Mucosa of descending colon (tissue), 3 donors: ENCODE data around the gene TNRC18. TPM values are rescaled to one million over a fixed set of nuclear protein-coding genes. Genes with fewer than 3 reads are reported as not detected.

Experiments used
- ATAC-seq: fragments of 200-7000 bp; cut with Tn5 transposase; one replicate; pipeline ENCODE4 v1.9.1; 2020; ENCODE audit warnings: mild to moderate bottlenecking, moderate library complexity
- DNase-seq, 3 donors: peaks; one replicate each; pipeline ENCODE4 v3.0.0-alpha.2; 2020
- H3K36me3 ChIP-seq: fragments of 200-600 bp; one replicate; pipeline ENCODE4 v1.8.0; 2021; ENCODE audit warnings: low read depth, mild to moderate bottlenecking
- H3K4me1 ChIP-seq: fragments of 200-600 bp; one replicate; pipeline ENCODE4 v1.8.0; 2021; ENCODE audit warnings: low read depth, mild to moderate bottlenecking
- H3K4me3 ChIP-seq: fragments of 200-600 bp; one replicate; pipeline ENCODE4 v1.8.0; 2021; ENCODE audit warnings: mild to moderate bottlenecking
- H3K9me3 ChIP-seq: fragments of 200-600 bp; one replicate; pipeline ENCODE4 v1.8.0; 2021; ENCODE audit warnings: mild to moderate bottlenecking
- intact Hi-C, 2 donors: fragments of 100-400 bp; cut with DNase I in 1 of 2; cut with micrococcal nuclease in 1 of 2; formaldehyde crosslinking; loops; one replicate each; pipeline versions ENCODE4 v1.11.0 to v1.11.1; 2022; cut with DNase I, micrococcal nuclease
- total RNA-seq, 3 donors: library from RNA; stranded (reverse); fragmentation: NEBNext Ultra II Directional in 2 of 3; extraction: Animal tissue kit (Norgen Biotek cat#: 25700) in 2 of 3; gene quantifications; one replicate each; pipeline versions ENCODE4 v1.2.1 to v1.2.4, GENCODE V29; 2021 to 2023
- TF ChIP-seq, protein P1 (sequence below): fragments of 200-600 bp; IDR thresholded peaks from one replicate; pipeline ENCODE4 v1.8.0; 2022; ENCODE audit warnings: antibody characterized with exemption, mild to moderate bottlenecking
- donor health status: DM: no; HTN: no; CAD: no; lungs with moderate emphysema.
- donor health status: DM: no; HTN: no; CAD: no.
- donor health status: DM: no; HTN: yes; CAD: no.

TNRC18 gene
- total RNA-seq, 3 donors from 2014 or later: 94.0 to 170 (median 112) TPM

DNA sequence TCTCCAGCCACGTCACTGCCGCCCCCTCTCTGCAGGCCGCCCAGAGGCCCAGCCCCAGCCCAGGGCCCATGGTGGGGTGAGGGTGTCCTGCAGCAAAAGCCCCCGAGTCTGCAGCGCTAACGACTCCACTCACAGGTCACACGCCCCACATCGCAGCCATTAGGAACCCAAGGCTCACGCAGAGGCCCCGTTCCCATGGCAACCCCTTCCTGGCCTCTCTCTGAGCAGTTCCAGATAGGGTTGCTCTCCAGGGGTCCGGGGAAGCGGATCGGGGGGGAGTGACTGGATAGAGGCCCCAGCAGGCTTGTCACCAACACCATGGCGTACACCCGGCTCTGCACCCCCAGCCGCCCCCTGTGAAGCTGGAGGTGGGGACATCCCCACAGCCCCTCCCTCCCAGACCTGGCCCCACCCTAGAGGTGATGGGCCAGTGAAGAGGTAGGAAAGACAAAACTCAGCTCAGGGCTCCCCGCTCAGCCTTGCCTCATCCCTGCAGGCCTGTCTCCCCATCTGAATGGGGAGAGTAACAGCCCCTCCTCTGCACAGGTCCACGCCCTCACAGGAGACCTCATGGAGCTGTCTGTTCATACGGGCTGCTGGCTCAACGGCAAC is 41.2 kb downstream of the TNRC18 start:
- TF ChIP-seq, protein P1, sequence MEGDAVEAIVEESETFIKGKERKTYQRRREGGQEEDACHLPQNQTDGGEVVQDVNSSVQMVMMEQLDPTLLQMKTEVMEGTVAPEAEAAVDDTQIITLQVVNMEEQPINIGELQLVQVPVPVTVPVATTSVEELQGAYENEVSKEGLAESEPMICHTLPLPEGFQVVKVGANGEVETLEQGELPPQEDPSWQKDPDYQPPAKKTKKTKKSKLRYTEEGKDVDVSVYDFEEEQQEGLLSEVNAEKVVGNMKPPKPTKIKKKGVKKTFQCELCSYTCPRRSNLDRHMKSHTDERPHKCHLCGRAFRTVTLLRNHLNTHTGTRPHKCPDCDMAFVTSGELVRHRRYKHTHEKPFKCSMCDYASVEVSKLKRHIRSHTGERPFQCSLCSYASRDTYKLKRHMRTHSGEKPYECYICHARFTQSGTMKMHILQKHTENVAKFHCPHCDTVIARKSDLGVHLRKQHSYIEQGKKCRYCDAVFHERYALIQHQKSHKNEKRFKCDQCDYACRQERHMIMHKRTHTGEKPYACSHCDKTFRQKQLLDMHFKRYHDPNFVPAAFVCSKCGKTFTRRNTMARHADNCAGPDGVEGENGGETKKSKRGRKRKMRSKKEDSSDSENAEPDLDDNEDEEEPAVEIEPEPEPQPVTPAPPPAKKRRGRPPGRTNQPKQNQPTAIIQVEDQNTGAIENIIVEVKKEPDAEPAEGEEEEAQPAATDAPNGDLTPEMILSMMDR: no peak
- Histone ChIP-seq H3K36me3 (no peaks in the 10 kb centered on the region), H3K9me3 (no peaks in the 10 kb centered on the region), H3K4me3 (no peak overlapping the region), H3K4me1 (peaks cover 10% of the 10 kb centered on the region)
- intact Hi-C loops: no loop called here
- no peak for ATAC-seq
- DNase-seq: peak in 1 of 3 donors; percentile 20

DNA sequence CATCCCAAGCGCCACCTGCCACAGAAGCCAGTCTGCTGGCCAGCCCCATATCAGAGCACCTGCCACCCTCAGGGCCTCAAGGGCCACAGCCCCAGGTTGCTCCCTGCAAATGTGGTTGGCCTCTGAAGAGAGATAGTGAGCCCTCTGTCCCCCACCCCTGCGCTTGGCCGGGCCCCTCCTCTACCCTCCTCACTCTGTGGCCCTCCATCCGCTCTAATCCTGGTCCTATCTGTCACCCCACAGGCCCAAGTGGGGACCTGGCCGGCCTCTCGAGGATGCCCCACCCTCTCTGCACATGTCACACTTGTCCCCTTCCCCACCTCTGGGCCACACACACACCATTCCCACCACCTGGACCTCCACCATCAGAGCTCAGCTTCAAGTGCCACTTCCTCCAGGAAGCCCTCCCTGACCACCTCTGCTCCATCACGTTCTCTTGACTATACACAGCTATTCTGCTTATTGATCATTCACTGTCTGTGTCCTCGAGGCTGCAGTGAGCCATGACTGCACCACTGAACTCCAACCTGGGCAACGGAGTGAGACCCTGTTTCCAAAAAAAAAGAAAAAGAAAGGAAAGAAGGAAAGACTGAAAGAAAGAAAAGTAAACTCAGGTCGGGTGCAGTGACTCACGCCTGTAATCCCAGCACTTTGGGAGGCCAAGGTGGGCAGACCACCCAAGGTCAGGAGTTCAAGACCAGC is 42.4 kb downstream of the TNRC18 start:
- ATAC-seq (no peak), DNase-seq (no peak)
- intact Hi-C loops: no loop called here
- H3K4me3 ChIP-seq: no peak overlapping the region
- H3K36me3 ChIP-seq: no peaks in the 10 kb centered on the region
- TF ChIP-seq, protein P1: no peak
- H3K9me3 ChIP-seq: no peaks in the 10 kb centered on the region
- H3K4me1 ChIP-seq: peaks cover 10% of the 10 kb centered on the region

DNA sequence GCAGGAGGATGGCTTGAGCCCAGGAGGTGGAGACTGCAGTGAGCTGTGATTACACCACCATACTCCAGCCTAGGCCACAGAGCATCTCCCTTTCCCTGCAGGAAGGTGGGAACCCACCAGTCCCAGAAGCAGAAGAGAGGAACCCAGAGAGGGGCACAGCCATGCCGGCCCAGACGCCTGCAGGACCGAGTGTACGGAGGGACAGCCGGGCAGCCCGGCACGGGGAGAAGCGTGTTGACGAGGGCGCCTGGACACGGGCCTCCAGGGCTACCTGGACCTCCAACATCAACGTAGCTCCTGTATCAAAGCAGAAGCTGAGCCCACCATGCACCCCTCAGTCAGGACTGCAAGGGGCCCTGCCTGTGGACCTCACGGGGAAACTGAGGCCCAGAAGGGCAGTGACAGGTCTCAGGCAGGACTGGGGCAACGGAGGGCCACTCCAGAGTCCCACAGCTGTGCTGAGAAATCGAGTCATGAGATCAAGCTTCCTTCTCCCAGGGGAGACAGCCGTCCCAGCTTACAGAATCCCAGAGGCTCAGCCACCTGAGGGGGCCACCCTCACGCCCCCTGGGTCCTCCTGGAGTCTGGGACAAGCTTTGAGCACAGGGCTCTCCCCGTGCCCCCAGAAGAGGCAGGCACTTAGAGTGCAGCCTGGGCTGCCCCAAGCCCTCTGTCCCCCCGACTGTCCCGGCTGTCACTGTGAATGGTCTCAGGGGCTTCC is 43.1 kb downstream of the TNRC18 start:
- DNase-seq (no peak), ATAC-seq (no peak)
- intact Hi-C loops: no loop called here
- Histone ChIP-seq H3K36me3 (no peaks in the 10 kb centered on the region), H3K4me1 (peaks cover 10% of the 10 kb centered on the region), H3K4me3 (no peak overlapping the region), H3K9me3 (no peaks in the 10 kb centered on the region)
- TF ChIP-seq, protein P1: no peak

DNA sequence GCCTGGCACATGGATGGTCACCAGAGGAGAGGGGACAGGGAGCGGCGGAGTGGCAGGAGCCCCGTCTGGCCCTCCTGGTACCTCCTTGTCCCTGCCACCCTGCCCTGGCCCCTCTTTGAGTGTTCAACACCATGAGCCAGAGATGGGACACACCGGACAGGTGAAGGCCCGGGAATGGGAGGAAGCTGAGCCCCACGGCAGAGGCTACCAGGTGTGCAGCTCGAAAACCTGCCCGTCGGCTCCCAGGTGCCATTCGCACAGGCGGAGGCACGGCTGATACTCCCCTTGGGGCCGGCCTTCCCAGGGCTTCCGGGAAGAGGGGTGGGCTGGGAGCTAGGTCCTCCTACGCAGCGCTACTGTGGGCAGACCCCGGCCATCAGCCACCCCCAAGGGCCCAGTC is 44.1 kb downstream of the TNRC18 start:
- DNase-seq: no peak
- Histone ChIP-seq H3K4me1 (peaks cover 7% of the 10 kb centered on the region), H3K36me3 (no peaks in the 10 kb centered on the region), H3K9me3 (no peaks in the 10 kb centered on the region), H3K4me3 (no peak overlapping the region)
- intact Hi-C loops: no loop called here
- ATAC-seq: no peak
- TF ChIP-seq, protein P1: no peak

DNA sequence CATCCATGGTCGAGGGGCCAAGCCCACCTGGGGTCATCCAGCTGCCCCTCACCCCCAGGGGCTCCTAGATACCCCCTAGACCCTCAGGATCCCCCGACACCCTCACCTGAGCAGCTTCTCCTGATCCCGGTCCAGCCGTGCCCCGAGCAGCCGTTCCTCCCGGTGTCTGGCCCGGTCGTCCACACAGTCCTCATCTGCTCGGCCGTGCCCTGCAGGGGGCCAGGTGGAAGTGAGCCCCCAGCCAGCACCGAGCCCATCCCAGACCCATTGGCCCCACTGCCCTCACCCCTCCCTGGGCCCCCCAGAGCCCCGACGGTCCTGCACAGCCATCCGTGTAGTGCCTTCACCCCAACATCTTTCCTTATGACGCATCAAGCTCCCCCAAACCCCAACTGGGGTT is 45.8 kb downstream of the TNRC18 start:
- no peaks in the 10 kb centered on the region for H3K9me3 ChIP-seq
- DNase-seq: no peak
- no peaks in the 10 kb centered on the region for H3K36me3 ChIP-seq
- TF ChIP-seq, protein P1: no peak
- ATAC-seq: no peak
- H3K4me1 ChIP-seq: no peaks in the 10 kb centered on the region
- H3K4me3 ChIP-seq: no peak overlapping the region
- intact Hi-C loops: no loop called here
